Stomach (tissue), 9 donors: ENCODE results near the gene PCBP3. TPM values are rescaled to one million over a fixed set of nuclear protein-coding genes. Genes with fewer than 3 reads are reported as not detected.

Experiments used
- DNase-seq, 2 donors: peaks; one replicate each; pipeline versions ENCODE4 v3.0.0 to v3.0.0-alpha.2; 2013 to 2019
- H3K27ac ChIP-seq, 5 donors: fragments of 200-600 bp in 4 of 5; sonication (generic) in 4 of 5; one replicate each; pipeline ENCODE4 v1.5.1; 2013 to 2019; ENCODE audit warnings: mild to moderate bottlenecking in 1 of 5, moderate library complexity in 1 of 5
- H3K27me3 ChIP-seq, 3 donors: fragments of 200-600 bp; sonication (generic); one replicate each; pipeline ENCODE4 v1.5.1; 2017 to 2019; ENCODE audit warnings: mixed run types in 1 of 3
- H3K36me3 ChIP-seq, 4 donors: fragments of 200-600 bp; sonication (generic); 1 replicate in 3 of 4; 2 replicates in 1 of 4; pipeline ENCODE4 v1.5.1; 2016 to 2019
- H3K4me1 ChIP-seq, 4 donors: fragments of 200-600 bp; sonication (generic); one replicate each; pipeline ENCODE4 v1.5.1; 2016 to 2019
- H3K4me3 ChIP-seq, 4 donors: fragments of 200-600 bp; sonication (generic) in 3 of 4; one replicate each; pipeline ENCODE4 v1.5.1; 2016 to 2019; ENCODE audit warnings: mild to moderate bottlenecking in 1 of 4
- H3K9me3 ChIP-seq, 4 donors: fragments of 200-600 bp; sonication (generic); one replicate each; pipeline ENCODE4 v1.5.1; 2016 to 2019
- CTCF ChIP-seq, 7 experiments: fragments of 450-650 bp in 4 of 7; fragments of 200-600 bp in 3 of 7; sonication (generic) in 3 of 7; IDR thresholded peaks; one replicate each; pipeline ENCODE4 v1.5.1; 2016 to 2019; ENCODE audit warnings: antibody characterized with exemption in 7 of 7, control low read depth in 2 of 7, mild to moderate bottlenecking in 1 of 7
- EP300 ChIP-seq: sonication (generic); formaldehyde crosslinking; IDR thresholded peaks from one replicate; pipeline ENCODE4 v1.6.1; 2017; ENCODE audit warnings: antibody characterized with exemption
- POLR2A ChIP-seq, 4 donors: fragments of 450-650 bp; IDR thresholded peaks; one replicate each; pipeline ENCODE4 v1.6.1; 2016; ENCODE audit warnings: antibody characterized with exemption in 4 of 4, control low read depth in 2 of 4, mild to moderate bottlenecking in 1 of 4, moderate library complexity in 1 of 4
- POLR2AphosphoS5 ChIP-seq, 3 donors: sonication (generic); formaldehyde crosslinking; IDR thresholded peaks; one replicate each; pipeline ENCODE4 v1.6.1; 2016; ENCODE audit warnings: antibody characterized with exemption in 3 of 3
- WGBS, 5 donors: extraction: QIAGEN DNeasy Blood & Tissue Kit in 3 of 5; methylation state at CpG; one replicate each; pipeline versions ENCODE4 v1.1.5 to v1.1.7; 2013 to 2018; 5-methylcytosine and 5-hydroxymethylcytosine counted together
- intact Hi-C: fragments of 100-400 bp; cut with DNase I; formaldehyde crosslinking; loops from one replicate; pipeline ENCODE4 v1.15.1; 2023; ENCODE audit warnings: low total_unique reads
- polyA plus RNA-seq, 3 donors: library from polyadenylated mRNA; stranded (reverse); fragments of 200-250 nt; gene quantifications; one replicate each; pipeline ENCODE4 v1.2.3, GENCODE V29; 2013
- total RNA-seq, 5 donors: library from RNA; depleted of rRNA; stranded (reverse); fragments of >200 nt; gene quantifications; one replicate each; pipeline versions ENCODE4 v1.1.0 to v1.2.3, GENCODE V29; 2014 to 2016
- donor health status: healthy with polysubstance abuse.
- donor health status: Bipolar disorder and iron deficiency.
- donor health status: healthy.

Gene PCBP3
- total and polyA plus RNA-seq, 8 donors, result 1.8 to 10.9 (median 3.3) TPM; not detected in 3

- H3K27me3 ChIP-seq, result peaks cover 0 to 43% (median 6%) of the 10 kb centered on the region in 3 donors
- H3K4me1 ChIP-seq, result peaks cover 0 to 8% (median 3%) of the 10 kb centered on the region in 4 donors
- no peak for DNase-seq
- TF ChIP-seq EP300 (no peak), POLR2A (IDR thresholded peaks at IDR 0.05) (no peak), CTCF (IDR thresholded peaks at IDR 0.05) (no peak), POLR2AphosphoS5 (IDR thresholded peaks at IDR 0.05) (no peak)
- H3K9me3 ChIP-seq, result no peaks in the 10 kb centered on the region
- no peak overlapping the region for H3K27ac ChIP-seq
- 78 to 93% (median 82%) methylated on average over 6 to 8 of the region's 8 CpGs for WGBS, 5 donors
- no peaks in the 10 kb centered on the region for H3K36me3 ChIP-seq
- intact Hi-C loops, result loop anchor here (5.0 kb wide), 1 partner anchor 267 kb away; no protein-coding TSS in a partner anchor
- H3K4me3 ChIP-seq, result no peak overlapping the region
Observed at GRCh38 chr21:45824546-45825215, 181.2 kb downstream of the PCBP3 start.

GRCh38 chr21:45825219-45825618 lies 181.7 kb downstream of the PCBP3 start:
- Histone ChIP-seq H3K27ac (no peak overlapping the region), H3K36me3 (no peaks in the 10 kb centered on the region), H3K4me1 (peaks cover 0 to 8% (median 3%) of the 10 kb centered on the region in 4 donors), H3K27me3 (peaks cover 0 to 44% (median 6%) of the 10 kb centered on the region in 3 donors), H3K4me3 (no peak overlapping the region), H3K9me3 (no peaks in the 10 kb centered on the region)
- 63 to 75% (median 69%) methylated on average over 11 to 13 of the region's 13 CpGs for WGBS, 5 donors
- TF ChIP-seq EP300, result no peak
- no peak for TF ChIP-seq POLR2A (IDR thresholded peaks at IDR 0.05)
- TF ChIP-seq CTCF (IDR thresholded peaks at IDR 0.05), result no peak
- no peak for TF ChIP-seq POLR2AphosphoS5 (IDR thresholded peaks at IDR 0.05)
- intact Hi-C loops, result no loop called here
- DNase-seq, result no peak

GRCh38 chr21:45826676-45827301 lies 183.3 kb downstream of the PCBP3 start:
- TF ChIP-seq POLR2AphosphoS5 (IDR thresholded peaks at IDR 0.05) (no peak), CTCF (IDR thresholded peaks at IDR 0.05) (no peak), EP300 (no peak), POLR2A (IDR thresholded peaks at IDR 0.05) (no peak)
- DNase-seq, result no peak
- Histone ChIP-seq H3K4me3 (no peak overlapping the region), H3K4me1 (no peaks in the 10 kb centered on the region), H3K27me3 (peaks cover 0 to 37% (median 6%) of the 10 kb centered on the region in 3 donors), H3K27ac (no peak overlapping the region), H3K36me3 (no peaks in the 10 kb centered on the region), H3K9me3 (no peaks in the 10 kb centered on the region)
- 81 to 88% (median 86%) methylated on average over 15 to 16 of the region's 16 CpGs for WGBS, 5 donors
- intact Hi-C loops, result no loop called here

GRCh38 chr21:45827302-45827692 lies 183.8 kb downstream of the PCBP3 start:
- H3K9me3 ChIP-seq, result no peaks in the 10 kb centered on the region
- H3K4me1 ChIP-seq, result no peaks in the 10 kb centered on the region
- WGBS, 5 donors, result 75 to 82% (median 78%) methylated on average over 9 of the region's 9 CpGs
- intact Hi-C loops, result no loop called here
- no peak overlapping the region for H3K27ac ChIP-seq
- H3K36me3 ChIP-seq, result no peaks in the 10 kb centered on the region
- TF ChIP-seq POLR2AphosphoS5 (IDR thresholded peaks at IDR 0.05), result no peak
- no peak for TF ChIP-seq POLR2A (IDR thresholded peaks at IDR 0.05)
- TF ChIP-seq EP300, result no peak
- no peak for TF ChIP-seq CTCF (IDR thresholded peaks at IDR 0.05)
- H3K4me3 ChIP-seq, result no peak overlapping the region
- no peak for DNase-seq
- H3K27me3 ChIP-seq, result peaks cover 0 to 33% (median 6%) of the 10 kb centered on the region in 3 donors
